ENCODE measurements around the gene RTCA.
"Not testable (repeated sequence)": the region's sequence is repeated elsewhere in the genome, so short reads cannot be mapped to it uniquely, and the experiment has no call there.

RTCA gene

DNA sequence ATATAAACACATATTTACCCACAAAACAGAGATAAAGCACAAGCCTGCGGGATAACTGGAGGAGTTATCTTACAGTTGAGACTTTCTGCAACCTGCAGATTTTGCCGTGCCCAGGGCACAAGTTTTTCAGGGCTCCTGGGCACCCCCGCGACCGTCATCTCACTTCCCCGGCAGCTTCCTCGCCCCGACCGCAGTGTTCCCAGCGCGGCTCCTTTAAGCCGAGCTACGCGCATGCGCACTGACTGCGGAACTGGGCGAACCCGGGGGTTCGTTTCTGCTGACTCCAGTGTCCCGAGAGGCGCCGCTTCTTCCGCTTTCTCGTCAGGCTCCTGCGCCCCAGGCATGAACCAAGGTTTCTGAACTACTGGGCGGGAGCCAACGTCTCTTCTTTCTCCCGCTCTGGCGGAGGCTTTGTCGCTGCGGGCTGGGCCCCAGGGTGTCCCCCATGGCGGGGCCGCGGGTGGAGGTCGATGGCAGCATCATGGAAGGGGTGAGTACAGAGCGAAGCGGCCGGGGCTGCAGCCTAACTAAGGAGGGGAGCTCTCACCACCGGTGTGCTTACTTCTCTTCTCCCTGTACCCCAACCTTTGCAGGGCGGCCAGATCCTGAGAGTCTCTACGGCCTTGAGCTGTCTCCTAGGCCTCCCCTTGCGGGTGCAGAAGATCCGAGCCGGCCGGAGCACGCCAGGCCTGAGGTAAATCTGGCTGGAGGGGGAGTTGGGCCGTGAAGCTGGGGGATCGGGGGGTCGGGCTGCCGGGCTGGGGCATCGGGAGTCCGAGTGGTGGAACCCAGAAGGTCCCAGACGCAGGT is at the start of gene RTCA:
Gene RTCA, plus strand, starts transcription at position 286 of the 810 bp plus-strand sequence. Its CDS starts 160 bp downstream, at position 446.
- peak; percentile 93 for DNase-seq

DNA sequence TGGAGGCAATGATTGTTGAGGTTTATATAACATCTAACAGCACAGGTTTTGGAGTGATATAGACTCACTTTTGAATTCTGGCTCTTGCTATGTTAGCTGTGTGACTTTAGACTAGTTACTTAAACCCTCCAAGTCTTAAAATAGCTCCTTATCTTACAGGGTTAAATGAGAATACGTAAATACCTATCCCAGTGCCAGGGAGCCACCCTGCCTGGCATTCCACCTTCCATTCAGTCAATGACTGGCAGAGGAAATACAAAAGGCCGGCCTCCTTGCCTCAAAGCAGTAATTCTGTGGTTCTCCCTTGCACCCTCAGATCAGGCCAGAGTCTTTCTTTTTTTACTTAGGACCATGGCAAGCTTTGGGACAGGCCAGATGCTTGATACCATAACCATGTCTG is 48.2 kb upstream of the RTCA start:
- no peak for DNase-seq

DNA sequence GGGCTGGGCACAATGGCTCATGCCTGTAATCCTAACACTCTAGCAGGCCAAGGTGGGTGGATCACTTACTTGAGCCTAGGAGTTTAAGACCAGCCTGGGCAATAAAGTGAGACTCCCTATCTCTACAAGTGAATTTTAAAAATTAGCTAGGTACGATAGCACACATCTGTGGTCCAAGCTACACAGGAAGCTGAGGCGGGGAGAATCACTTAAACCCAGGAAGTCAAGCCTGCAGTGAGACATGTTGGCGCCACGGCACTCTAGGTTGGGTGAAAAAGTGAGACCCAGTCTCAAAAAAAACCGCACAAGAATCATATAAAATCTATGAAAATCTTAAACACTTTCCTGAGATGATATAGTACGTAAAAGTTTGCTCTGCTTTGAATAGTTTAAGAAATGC is 46.6 kb upstream of the RTCA start:
- no peak for DNase-seq

DNA sequence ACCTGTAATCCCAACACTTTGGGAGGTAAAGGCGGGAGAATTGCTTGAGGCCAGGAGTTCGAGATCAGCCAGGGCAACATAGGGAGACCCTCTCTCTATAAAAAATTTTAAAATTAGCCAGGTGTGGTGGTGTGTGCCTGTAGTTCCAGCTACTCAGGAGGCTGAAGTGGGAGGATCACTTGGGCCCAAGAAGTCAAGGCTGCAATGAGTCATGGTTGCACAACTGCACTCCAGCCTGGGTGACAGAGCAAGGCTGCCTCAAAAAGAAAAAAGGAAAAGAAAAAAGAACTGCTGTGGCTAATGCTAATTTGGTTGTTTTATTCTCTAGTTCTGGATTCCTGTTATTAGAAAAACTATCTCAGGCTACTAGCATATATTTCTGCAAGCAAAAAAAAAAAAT is 46.1 kb upstream of the RTCA start:
- no peak for DNase-seq

DNA sequence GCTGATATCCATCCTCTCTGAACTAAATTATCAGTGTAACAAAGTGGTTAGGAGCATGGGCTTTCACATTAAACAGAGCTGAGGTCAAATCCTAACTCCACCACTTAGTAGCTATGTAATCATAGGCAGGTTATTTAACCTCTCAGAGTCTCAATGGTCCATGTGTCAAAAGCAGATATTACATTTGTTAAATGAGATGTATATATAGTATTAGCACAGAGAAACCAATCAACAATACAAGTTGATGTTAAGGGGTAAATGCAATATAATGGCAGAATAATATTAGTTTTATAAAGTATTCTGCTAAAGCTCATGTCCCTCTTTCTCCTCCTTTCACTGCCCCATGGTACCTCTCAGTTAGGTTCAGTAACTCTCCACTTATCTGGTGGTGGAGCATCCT is 43.6 kb upstream of the RTCA start:
- DNase-seq: no peak

DNA sequence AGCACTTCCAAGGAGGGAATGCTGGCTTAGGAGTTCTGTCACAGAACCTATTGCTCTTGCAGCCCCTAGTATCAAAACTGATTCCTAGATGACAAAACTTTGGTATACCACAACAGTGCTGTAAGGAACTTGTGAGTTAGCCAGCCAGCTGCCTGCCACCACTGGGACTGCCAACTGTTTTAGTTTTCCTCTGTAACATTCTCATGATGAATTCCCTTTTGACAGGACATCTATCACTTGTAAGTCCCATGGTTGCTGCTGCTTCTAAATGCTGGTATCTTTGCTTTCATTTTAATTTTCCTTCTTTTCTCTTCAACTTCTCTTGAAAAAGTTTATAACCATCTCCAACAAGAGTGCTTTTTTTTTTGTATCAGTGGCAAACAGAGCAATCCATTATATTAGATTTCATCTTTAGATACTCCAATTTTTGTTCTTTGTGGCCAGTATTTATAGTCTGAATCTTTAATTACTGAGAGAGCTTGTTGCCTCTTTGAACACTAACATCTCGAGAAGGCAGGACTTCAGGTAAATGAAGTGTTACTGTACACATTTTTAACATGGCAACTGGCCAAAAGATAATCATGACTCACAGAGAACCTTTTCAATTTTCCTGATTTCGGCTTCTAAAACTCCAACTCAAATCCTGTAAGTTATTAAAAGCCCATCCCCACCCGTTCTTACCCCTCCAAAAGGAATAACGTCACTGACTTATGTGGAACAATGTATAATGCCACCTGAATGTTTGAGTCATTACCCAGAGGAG is 36.2 kb upstream of the RTCA start:
- DNase-seq: no peak

DNA sequence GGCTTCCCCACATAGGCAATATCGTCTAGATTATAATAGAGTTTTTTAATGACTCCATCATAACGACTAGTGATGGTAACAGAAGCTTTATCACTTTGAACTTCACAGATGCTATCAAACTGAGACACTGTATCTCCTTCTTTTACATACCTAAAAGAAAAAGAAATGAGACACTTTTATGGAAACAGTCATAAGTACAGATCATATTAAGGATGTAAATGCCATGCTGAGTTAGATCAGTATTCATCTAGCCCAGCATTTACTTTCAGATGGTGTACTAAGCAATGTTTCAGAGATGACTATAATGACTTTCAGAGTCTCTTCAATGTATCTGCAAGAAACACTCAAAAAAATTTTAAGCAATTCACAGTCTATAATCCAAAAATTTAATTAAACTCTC is 35.3 kb upstream of the RTCA start:
- DNase-seq: no peak

DNA sequence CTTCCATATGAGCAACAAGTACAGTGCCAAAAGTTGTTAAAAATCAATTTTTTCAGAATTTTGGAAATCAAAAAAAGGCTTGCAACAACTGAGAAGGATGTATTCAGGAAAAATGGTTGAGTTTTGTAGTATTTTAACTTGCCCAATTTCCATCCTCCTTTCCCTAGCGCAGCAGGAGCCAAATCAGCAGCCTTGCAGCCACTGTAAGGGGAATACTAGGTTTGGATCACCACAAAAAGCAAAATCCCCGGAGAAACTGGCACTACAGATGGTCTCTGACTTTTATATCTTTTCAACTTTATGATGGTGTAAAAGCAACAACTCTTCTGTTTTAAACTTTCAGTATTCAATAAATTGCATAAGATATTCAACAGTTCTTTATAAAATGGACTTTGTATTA is 34.3 kb upstream of the RTCA start:
- DNase-seq: no peak

DNA sequence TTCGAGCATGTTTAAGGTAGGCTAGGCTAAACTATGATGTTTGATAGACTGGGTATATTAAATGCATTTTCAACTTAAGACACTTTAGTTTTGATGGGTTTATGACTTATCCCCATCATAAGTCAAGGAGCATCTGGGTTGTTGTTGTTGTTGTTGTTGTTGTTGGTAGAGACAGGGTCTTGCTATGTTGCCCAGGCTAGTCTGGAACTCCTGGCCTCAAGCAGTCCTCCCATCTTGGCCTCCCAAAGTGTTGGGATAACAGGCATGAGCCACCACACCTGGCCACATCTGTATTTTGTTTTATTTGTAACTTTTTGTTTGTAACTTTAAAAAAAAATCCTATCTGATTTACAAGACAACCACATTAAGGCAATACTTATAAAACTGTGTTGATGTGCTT is 33.9 kb upstream of the RTCA start:
- no peak for DNase-seq

DNA sequence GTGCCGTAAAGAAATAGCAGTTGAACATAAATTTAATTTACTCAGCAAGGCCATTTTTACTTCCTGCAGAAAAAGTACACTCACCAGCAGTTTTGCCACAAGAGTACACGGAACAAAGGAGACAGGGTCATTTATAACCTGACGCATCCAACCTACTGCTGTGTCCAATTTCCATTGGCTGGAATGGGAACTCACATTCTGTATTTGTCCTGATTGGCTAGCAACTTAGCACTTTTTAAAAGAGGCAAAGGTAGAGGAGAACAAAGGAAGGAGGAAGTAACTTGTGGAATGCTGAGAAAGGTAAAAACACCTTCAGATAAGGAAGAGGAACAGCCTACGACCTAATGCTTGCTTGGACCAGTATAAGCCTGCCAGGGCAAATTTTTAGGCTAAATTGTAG is 32.5 kb upstream of the RTCA start:
- DNase-seq: not testable (repeated sequence)

DNA sequence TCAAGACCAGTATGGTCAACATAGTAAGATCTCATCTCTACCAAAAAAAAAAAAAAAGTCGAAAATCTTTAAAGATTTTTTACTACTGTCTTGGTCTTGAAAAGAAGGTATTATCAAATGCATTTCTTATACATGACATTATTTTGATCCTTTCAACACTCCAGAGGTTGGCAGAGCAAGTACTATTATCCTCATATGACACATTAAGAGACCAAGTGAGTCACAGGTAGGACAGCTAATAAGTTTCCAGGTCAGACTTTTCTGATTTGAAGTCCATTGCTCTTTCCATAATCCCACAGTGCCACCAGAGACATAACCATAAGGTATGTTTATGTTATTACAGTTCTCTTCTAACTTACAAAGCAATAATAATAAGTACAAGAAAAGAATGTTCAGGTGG is 31.6 kb upstream of the RTCA start:
- no peak for DNase-seq

DNA sequence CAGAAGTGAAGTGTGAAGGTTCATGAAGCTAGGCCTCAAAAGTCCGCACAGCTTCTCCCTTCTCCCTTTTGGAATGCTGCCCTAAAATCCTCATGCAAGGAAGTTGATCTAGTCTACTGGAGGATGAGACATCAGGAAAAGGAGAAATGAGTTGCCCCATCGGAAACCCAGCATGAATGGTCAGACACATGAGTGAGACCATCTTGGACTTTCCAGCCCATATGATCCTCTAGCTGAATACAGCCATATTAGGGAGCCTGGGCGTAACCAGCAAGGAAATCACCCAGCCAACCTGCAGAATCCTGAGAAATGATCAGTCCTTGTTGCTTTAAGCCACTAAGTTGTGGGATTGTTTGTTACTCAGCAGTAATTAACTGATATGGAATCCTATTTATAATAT is 28.9 kb upstream of the RTCA start:
- no peak for DNase-seq

DNA sequence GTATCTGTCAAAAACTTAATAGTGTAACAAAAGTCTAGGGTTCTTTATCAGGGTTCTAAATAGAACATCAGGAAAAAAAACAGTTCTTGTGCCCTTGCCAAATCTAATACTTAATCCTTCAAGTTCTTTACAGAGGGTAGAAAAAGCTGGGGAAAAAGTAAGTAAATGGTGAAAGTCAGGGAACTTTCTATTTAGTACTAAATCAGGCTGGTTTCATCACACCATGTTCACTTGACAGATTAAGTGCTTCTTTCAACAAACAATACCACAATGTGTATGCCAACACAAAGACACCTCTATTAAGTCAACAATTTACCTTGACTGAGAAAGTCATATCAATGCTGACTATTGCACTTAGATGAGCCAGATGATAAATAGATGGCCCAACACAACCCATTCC is 26.1 kb upstream of the RTCA start:
- DNase-seq: no peak

DNA sequence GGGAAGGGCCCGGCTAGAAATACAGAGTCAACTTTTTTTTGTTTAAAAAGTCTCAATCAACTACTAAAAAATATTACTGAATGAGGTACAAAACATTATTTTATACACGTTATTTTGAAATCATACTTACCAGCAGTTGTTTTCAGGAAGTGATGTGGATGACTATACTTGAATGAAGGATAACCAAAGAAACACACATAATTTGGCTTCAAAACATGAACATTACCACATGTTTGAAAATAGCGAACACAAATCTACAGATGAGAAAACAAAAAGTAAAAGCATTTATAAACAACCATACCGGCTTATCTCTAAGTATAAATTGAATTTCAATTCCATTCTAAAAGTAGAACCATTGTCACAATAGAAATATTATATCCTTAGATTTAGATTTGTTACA is 25.4 kb upstream of the RTCA start:
- no peak for DNase-seq

DNA sequence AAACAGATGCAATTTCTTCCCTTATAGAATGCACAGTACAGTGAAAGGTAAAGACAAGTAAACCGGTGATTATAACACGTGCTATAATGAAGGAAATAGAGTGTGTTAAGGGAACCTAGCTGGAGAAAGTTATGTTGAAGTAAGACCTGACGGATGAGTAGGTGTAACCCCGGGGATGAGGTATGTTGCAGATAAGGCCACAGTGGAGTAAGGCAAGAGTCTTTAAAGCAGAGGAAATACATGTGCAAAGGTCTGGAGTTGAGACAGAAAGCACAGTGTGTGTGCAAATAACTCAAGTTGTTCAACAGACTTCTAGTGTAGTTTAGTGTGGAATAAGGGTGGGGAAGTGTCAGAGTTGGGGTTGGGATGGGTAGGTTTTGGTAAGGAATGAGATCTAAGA is 19.3 kb upstream of the RTCA start:
- no peak for DNase-seq

DNA sequence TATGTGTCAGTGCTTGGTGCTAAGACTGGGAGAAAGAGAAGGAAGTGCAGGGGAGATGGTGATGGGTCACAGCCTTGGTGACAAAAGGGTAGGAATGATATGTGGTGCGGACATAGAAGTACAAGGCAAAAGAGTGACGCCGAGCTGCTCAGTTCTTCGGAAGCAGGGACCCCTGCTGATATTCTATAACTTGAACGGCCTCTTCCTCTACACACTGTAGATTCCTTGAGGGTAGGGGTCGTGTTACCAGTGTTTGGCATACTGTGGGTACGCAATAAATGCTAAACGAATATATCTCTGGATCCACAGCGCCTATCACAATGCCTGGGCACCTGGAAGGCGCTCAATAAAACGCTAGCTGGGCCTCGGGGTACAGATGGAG is 16.9 kb upstream of the RTCA start:
- DNase-seq: no peak

DNA sequence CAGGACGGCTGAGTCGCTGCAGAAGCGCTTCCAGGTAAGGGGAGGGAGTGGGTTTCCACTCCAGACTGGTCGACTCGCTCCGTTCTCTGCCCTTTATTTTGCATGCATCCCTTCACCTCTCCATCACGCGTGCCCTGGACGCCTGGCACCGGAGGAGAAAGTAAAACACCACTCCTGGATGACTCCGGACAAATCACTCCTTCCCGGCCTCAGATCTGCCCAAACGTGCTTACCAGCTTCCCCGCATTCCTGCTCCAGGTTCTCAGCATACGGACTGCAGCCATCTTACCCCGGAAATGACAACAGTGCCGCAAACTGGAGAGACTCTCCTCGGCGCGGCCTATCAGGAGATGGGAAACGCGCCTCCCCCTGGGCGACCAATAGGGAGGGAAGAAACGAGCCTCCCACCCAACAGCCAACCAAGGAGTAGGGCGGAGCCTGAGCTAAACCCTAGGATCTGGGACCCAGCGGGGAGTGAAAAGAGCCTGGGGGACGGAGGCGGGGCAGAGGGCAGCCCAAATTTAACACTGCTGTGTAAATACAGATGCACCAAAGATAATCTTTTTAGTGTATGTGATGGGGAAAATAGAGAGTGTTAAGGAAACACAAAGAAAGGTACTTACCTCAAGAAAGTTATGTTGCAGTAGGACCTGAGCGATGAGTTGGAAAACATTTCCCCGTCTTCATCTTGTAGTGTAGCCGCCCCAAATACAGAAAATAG is 16.3 kb upstream of the RTCA start, which contains the start of gene DBT:
Gene DBT, minus strand, starts transcription at position 298 of the 721 bp plus-strand sequence. Its CDS starts 14 bp downstream, at position 284.
- DNase-seq: peak; percentile 86

DNA sequence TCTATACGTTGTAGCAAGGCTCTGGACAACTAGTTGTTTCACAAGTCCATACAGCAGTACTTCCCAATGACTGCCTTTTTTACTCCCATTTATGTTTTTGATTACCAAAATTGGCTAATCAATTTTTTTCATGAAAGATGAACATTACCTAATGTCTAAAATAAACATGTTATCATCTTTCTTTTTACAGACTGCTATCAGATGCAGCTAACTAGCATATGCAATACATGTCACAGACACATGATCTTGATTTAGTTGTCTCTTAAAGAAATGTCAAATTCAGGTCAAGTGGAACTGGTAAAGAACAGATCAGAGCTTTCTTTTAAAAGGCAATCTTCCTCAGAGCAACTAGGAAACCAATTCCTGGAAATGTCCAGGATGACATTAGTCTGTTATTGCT is 15.8 kb upstream of the RTCA start:
- DNase-seq: no peak

DNA sequence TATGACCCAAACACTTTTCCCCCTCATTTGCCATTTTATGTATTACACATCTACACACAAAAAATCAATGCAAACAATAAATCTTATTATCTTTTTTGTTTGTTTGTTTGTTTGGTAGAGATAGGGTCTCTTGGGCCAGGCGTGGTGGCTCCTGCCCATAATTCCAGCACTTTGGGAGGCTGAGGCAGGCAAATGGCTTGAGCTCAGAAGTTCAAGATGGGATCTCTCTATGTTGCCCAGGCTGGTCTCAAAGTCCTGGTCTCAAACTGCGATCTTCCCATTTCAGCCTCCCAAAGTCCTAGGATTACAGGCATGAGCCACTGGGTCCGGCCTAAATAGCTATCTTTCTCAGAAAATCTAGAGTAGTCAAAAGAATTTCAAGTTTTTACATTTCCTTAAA is 15.2 kb upstream of the RTCA start:
- no peak for DNase-seq

DNA sequence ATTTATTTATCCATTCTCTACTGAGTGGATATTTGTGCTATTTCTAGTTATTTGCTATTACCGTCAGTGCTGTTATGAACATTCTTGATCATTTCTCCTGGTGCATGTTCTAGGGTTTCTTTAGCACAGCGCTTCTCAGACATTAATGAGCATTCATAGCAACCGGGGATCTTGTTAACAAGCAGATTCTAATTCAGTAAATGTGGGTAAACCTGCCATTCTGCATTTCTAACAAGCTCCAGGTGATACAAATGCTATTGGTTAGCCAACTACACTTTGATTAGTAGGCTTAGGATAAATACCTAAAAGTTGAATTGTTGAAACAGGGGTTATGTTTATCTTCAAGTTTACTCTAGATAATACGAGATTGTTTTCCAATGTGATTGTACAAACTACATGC is 13.1 kb upstream of the RTCA start:
- no peak for DNase-seq

DNA sequence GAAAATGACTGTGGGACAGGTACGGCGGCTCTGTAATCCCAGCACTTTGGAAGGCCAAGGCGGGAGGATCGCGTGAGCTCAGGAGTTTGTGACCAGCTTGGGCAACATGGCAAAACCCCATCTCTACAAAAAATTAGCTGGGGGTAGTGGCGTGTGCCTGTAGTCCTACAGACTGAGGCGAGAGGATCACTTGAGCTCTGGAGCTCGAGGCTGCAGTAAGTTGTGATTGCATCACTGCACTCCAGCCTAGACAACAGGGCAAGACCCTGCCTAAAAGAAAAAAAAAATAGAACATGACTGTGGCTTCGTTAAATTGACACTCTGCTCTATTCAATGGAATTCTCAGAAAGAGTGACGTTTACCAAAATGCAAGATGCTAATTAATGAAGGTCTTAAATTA is 12.5 kb upstream of the RTCA start:
- DNase-seq: no peak

DNA sequence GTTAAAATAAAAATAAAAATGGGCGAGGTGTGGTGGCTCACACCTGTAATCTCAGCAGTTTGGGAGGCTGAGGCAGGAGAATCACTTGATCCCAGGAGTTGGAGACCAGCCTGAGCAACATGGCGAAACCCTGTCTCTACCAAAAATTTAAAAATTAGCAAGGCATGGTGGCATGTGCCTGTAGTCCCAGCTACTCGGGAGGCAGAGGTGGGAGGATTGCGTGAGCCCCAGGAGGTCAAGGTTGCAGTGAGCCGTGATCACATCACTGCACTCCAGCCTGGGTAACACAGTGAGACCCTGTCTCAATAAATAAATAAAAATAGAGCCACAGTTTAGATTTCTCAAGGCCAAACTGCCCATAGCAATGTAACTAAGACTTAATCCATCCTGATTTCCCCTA is 9.7 kb upstream of the RTCA start:
- not testable (repeated sequence) for DNase-seq

DNA sequence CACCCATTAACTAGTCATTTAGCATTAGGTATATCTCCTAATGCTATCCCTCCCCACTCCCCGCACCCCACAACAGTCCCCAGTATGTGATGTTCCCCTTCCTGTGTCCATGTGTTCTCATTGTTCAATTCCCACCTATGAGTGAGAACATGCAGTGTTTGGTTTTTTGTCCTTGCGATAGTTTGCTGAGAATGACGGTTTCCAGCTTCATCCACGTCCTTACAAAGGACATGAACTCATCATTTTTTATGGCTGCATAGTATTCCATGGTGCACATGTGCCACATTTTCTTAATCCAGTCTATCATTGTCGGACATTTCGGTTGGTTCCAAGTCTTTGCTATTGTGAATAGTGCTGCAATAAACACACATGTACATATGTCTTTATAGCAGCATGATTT is 7.6 kb upstream of the RTCA start:
- not testable (repeated sequence) for DNase-seq

DNA sequence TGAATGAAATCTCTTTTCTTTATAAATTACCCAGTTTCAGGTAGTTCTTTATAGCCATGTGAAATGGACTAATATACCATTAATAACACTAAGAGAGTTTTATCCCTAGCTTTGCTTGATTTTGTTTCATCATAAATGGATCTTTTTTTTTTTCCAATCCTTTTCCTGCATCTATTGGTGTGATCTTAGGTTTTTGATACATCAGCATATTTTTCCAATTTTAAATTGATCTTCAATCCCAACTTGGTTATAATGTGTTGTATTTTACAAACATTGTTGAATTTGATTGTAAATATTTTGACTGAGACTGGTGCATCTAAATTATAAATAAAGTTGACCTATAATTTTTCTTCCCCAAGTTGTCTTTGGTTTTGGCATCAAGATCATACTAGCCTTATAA is 4.3 kb upstream of the RTCA start:
- no peak for DNase-seq
